Measurements from ENCODE around the gene SEC16B.

The SEC16B gene

GRCh38 chr1:177897998-177898654, 71.7 kb downstream of the SEC16B start:
- no peak for TF ChIP-seq CTCF (IDR thresholded peaks at IDR 0.05; ENCODE audit: borderline replicate concordance, insufficient read depth, low read depth, low read length)
- H3K4me3 ChIP-seq (ENCODE audit: low read depth, low read length): no peak overlapping the region

GRCh38 chr1:177897281-177897997, 72.4 kb downstream of the SEC16B start:
- H3K4me3 ChIP-seq (ENCODE audit: low read depth, low read length): no peak overlapping the region
- no peak for TF ChIP-seq CTCF (IDR thresholded peaks at IDR 0.05; ENCODE audit: borderline replicate concordance, insufficient read depth, low read depth, low read length)

All from GM12875 (cell line).